K562 (cell line): Measurements from ENCODE around the gene ZNF428. TPM values are rescaled to one million over a fixed set of nuclear protein-coding genes. Genes with fewer than 3 reads are reported as not detected.
A peak's percentile ranks its signal among the peaks of the same experiment; 100 is the strongest.

ENCODE experiments used
- ATAC-seq: fragments of 200-7000 bp; cut with Tn5 transposase; 3 replicates; pipeline ENCODE4 v1.9.1; 2020; ENCODE audit warnings: moderate library complexity
- BruUV-seq: library from RNA; stranded (reverse); fragments of 400-500 nt; replicated peaks from 2 replicates; lab custom pipeline; 2021; lab: Mats Ljungman, UMichigan
- CTCF ChIA-PET: fragments of 300-600 bp; formaldehyde crosslinking; extraction: SDS; loops from one replicate; lab custom pipeline; 2021; ENCODE audit warnings: low intra/inter-chr PET ratio; lab: Yijun Ruan, JAX
- POLR2A ChIA-PET: fragments of 300-600, 350-650 bp; sonication (Branson Sonifier 250); formaldehyde crosslinking; extraction: SDS; loops from one replicate; lab custom pipeline; 2021; ENCODE audit warnings: antibody characterized with exemption, inconsistent platforms; lab: Yijun Ruan, JAX
- DNase-seq, 4 experiments: peaks; one replicate each; pipeline versions ENCODE4 v3.0.0 to v3.0.0-alpha.2; 2011 to 2018; ENCODE audit warnings: low spot score in 3 of 4, mixed read lengths in 3 of 4; ENCODE audit errors: extremely low read depth in 1 of 4
- FAIRE-seq: peaks from 2 replicates; lab custom pipeline; 2011; peaks lifted over from hg19 to GRCh38; lab: Jason Lieb, UNC
- H2AFZ ChIP-seq: 2 replicates; pipeline ENCODE4 v1.6.0; 2011; ENCODE audit warnings: low read depth, low read length, control low read depth, inconsistent platforms
- H3K27ac ChIP-seq: fragments of 200-600 bp; 3 replicates; pipeline ENCODE4 v1.8.0; 2011; ENCODE audit warnings: low read depth, mild to moderate bottlenecking, control low read depth, inconsistent platforms, low read length, moderate library complexity, mixed read lengths; ENCODE audit errors: extremely low read depth
- H3K27me3 ChIP-seq, 2 experiments: fragments of 300-600 bp in 1 of 2; 2 replicates in 1 of 2; 3 replicates in 1 of 2; pipeline versions ENCODE4 v1.6.0 to v1.8.0; 2011; ENCODE audit warnings: inconsistent platforms in 2 of 2, low read length in 2 of 2, mild to moderate bottlenecking in 1 of 2, mixed read lengths in 1 of 2, moderate library complexity in 1 of 2; ENCODE audit not compliant: control insufficient read depth in 2 of 2, insufficient read depth in 2 of 2
- H3K36me3 ChIP-seq: fragments of 300-600 bp; 3 replicates; pipeline ENCODE4 v1.8.0; 2011; ENCODE audit warnings: mild to moderate bottlenecking, low read length, inconsistent platforms; ENCODE audit not compliant: control insufficient read depth, insufficient read depth
- H3K4me1 ChIP-seq, 2 experiments: fragments of 200-600 bp in 1 of 2; replicated peaks in 1 of 2; 2 replicates in 1 of 2; 3 replicates in 1 of 2; pipeline versions ENCODE4 v1.5.1 to v1.8.0; 2011; ENCODE audit warnings: inconsistent platforms in 2 of 2, low read length in 2 of 2, mild to moderate bottlenecking in 1 of 2, mixed read lengths in 1 of 2, moderate library complexity in 1 of 2; ENCODE audit not compliant: control insufficient read depth in 2 of 2, insufficient read depth in 2 of 2
- H3K4me2 ChIP-seq: 2 replicates; pipeline ENCODE4 v1.6.1; 2011; ENCODE audit warnings: low read length, control low read depth, inconsistent platforms, mixed read lengths; ENCODE audit not compliant: insufficient read depth
- H3K4me3 ChIP-seq: fragments of 200-600 bp; sonication (generic), shearing (Covaris generic); 2 replicates; pipeline ENCODE4 v1.5.1; 2016; ENCODE audit warnings: control low read depth, inconsistent platforms
- H3K79me2 ChIP-seq: fragments of 200-600 bp; 3 replicates; pipeline ENCODE4 v1.8.0; 2011; ENCODE audit warnings: low read length, inconsistent platforms; ENCODE audit not compliant: control insufficient read depth, insufficient read depth
- H3K9ac ChIP-seq, 2 experiments: 2 replicates each; pipeline versions ENCODE4 v1.6.0 to v1.6.1; 2011; ENCODE audit warnings: low read depth in 2 of 2, low read length in 2 of 2, control low read depth in 1 of 2, inconsistent platforms in 1 of 2, mild to moderate bottlenecking in 1 of 2, mixed read lengths in 1 of 2; ENCODE audit not compliant: insufficient read depth in 1 of 2
- H3K9me1 ChIP-seq: one replicate; pipeline ENCODE4 v1.6.0; 2011; ENCODE audit warnings: inconsistent platforms, mild to moderate bottlenecking, low read length, moderate library complexity; ENCODE audit not compliant: control insufficient read depth, insufficient read depth
- H3K9me3 ChIP-seq: replicated peaks from 2 replicates; pipeline ENCODE4 v1.5.1; 2011; ENCODE audit warnings: low read depth, low read length, inconsistent platforms; ENCODE audit not compliant: control insufficient read depth, insufficient read depth
- H4K20me1 ChIP-seq: replicated peaks from 2 replicates; pipeline ENCODE4 v1.6.1; 2011; ENCODE audit warnings: low read length, inconsistent platforms, mixed read lengths; ENCODE audit not compliant: control insufficient read depth, insufficient read depth
- ARHGAP35 ChIP-seq: fragments of 450-650 bp; IDR thresholded peaks from 2 replicates; pipeline ENCODE4 v1.6.1; 2018; ENCODE audit not compliant: partially characterized antibody
- ARID3A ChIP-seq: IDR thresholded peaks from 2 replicates; pipeline ENCODE4 v1.6.1; 2012; ENCODE audit warnings: low read depth, low read length, improper control_type of control experiment, borderline replicate concordance
- ATF1 ChIP-seq, 2 experiments: fragments of 450-650 bp in 1 of 2; IDR thresholded peaks; 2 replicates each; pipeline ENCODE4 v1.6.1; 2016; ENCODE audit warnings: missing compliant biosample characterization in 1 of 2, missing genetic modification characterization in 1 of 2
- NR2F6 ChIP-seq: fragments of 450-650 bp; formaldehyde crosslinking; IDR thresholded peaks from 2 replicates; pipeline ENCODE4 v1.4.0; 2020; ENCODE audit warnings: mild to moderate bottlenecking
- PHF21A ChIP-seq: fragments of 450-650 bp; IDR thresholded peaks from 2 replicates; pipeline ENCODE4 v1.6.1; 2017; ENCODE audit warnings: low read depth, borderline replicate concordance
- TFAP4 ChIP-seq: sonication (generic); formaldehyde crosslinking; IDR thresholded peaks from 2 replicates; pipeline ENCODE4 v1.8.0; 2022; ENCODE audit warnings: missing genetic modification reagents, mild to moderate bottlenecking, moderate library complexity, borderline replicate concordance
- TSC22D4 ChIP-seq: fragments of 450-650 bp; IDR thresholded peaks from 2 replicates; pipeline ENCODE4 v1.6.1; 2016; ENCODE audit warnings: missing genetic modification characterization, missing biosample characterization, control low read depth
- ZNF133 ChIP-seq: fragments of 250-450 bp; sonication (Bioruptor Pico); IDR thresholded peaks from 2 replicates; pipeline ENCODE4 v1.4.0; 2020; ENCODE audit warnings: mild to moderate bottlenecking
- ZNF224 ChIP-seq: sonication (generic); formaldehyde crosslinking; IDR thresholded peaks from 2 replicates; pipeline ENCODE4 v1.8.0; 2022; ENCODE audit warnings: mild to moderate bottlenecking, missing genetic modification reagents
- ZNF3 ChIP-seq: fragments of 250-450 bp; sonication (Bioruptor Pico); IDR thresholded peaks from 2 replicates; pipeline ENCODE4 v1.5.0; 2021; ENCODE audit warnings: mild to moderate bottlenecking, moderate library complexity
- ZNF76 ChIP-seq: fragments of 250-450 bp; sonication (Bioruptor Pico); IDR thresholded peaks from 2 replicates; pipeline ENCODE4 v1.4.0; 2020; ENCODE audit warnings: mild to moderate bottlenecking, moderate library complexity, borderline replicate concordance
- WGBS: fragments of 100-300 bp; shearing (Covaris generic); methylation state at CpG from one replicate; pipeline ENCODE4 v1.1.6; 2016; ENCODE audit warnings: low coverage, mixed read lengths; ENCODE audit not compliant: insufficient coverage; ENCODE audit errors: missing lambda C conversion rate; 5-methylcytosine and 5-hydroxymethylcytosine counted together
- in situ Hi-C: fragments of 300-500 bp; cut with MboI; formaldehyde crosslinking; loops from 4 replicates; pipeline ENCODE4 v1.15.0; 2018; ENCODE audit warnings: inconsistent platforms, mixed read lengths
- intact Hi-C: fragments of 100-400 bp; cut with micrococcal nuclease; formaldehyde crosslinking; loops from 2 replicates; pipeline ENCODE4 v1.14.2; 2022
- polyA plus RNA-seq, 8 experiments: library from polyadenylated mRNA; depleted of rRNA in 4 of 8; stranded (reverse) in 5 of 8; unstranded in 3 of 8; fragments of >200 nt; fragmentation: Nextera tagmentation in 2 of 8; fragmentation: Illumina TruSeq in 1 of 8; extraction: Ambion mirVana in 2 of 8; extraction: Trizol in 1 of 8; gene quantifications; 2 replicates each; pipeline versions ENCODE4 v1.2.1 to v1.2.3, GENCODE V29; 2011 to 2014; ENCODE audit warnings: inconsistent platforms in 1 of 8, missing spikeins in 1 of 8
- total RNA-seq, 7 experiments: library from RNA; depleted of rRNA in 6 of 7; stranded (reverse); fragments of >200 nt in 6 of 7; fragmentation: Illumina TruSeq in 2 of 7; extraction: Trizol in 2 of 7; gene quantifications; 2 replicates each; pipeline versions ENCODE4 v1.2.1 to v1.2.3, GENCODE V29; 2011 to 2021; ENCODE audit warnings: low replicate concordance in 1 of 7

The ZNF428 gene
- total and polyA plus RNA-seq, 9 of the 15 experiments (the other 6 are each of a cell fraction or from before 2014, with no cell fraction given): 0.15 to 85.7 (median 15.9) TPM

- TF ChIP-seq ARID3A (no peak), ZNF3 (CRISPR knock-in tag) (no peak), ATF1 (CRISPR knock-in tag; IDR thresholded peaks at IDR 0.05) (no peak), ATF1 (tag; IDR thresholded peaks at IDR 0.05) (no peak), ZNF224 (CRISPR knock-in tag) (no peak)
Measured at GRCh38 chr19:43569657-43570056, 49.8 kb downstream of the ZNF428 start (continued).

- DNase-seq: no peak
- no peak overlapping the region for H3K4me3 ChIP-seq
- no peaks in the 10 kb centered on the region for H3K79me2 ChIP-seq
- in situ Hi-C loops: no loop called here
- ChIA-PET POLR2A (interaction anchor here (0.9 kb wide), 1 partner anchor 9 kb away, joined by 4 read pairs; no protein-coding TSS in a partner anchor), CTCF (no interaction called here)
- H3K27me3 ChIP-seq: no peaks in the 10 kb centered on the region
- no peak overlapping the region for H2AFZ ChIP-seq
- H3K27ac ChIP-seq: no peak overlapping the region
- BruUV-seq: no TSS peak
- no peaks in the 10 kb centered on the region; the same call in 1 of the 2 replicates for H4K20me1 ChIP-seq
- peaks cover 3 to 4% of the 10 kb centered on the region in 2 experiments; a peak in 4 of 5 replicates for H3K4me1 ChIP-seq
- H3K4me2 ChIP-seq: no peak overlapping the region
- WGBS: 84% methylated on average over 9 of the region's 9 CpGs
- no peak for ATAC-seq
- H3K9me3 ChIP-seq: no peaks in the 10 kb centered on the region
- peak overlapping the region in 1 of 2 experiments; percentile 48; a peak in 1 of 4 replicates for H3K9ac ChIP-seq
- H3K36me3 ChIP-seq: peaks cover 33% of the 10 kb centered on the region; the same call in 2 of the 3 replicates
- no peak for FAIRE-seq
- intact Hi-C loops: no loop called here
- TF ChIP-seq ARHGAP35 (no peak), TFAP4 (no peak), ZNF133 (CRISPR knock-in tag) (no peak), ZNF76 (CRISPR knock-in tag) (no peak), NR2F6 (no peak), TSC22D4 (tag) (no peak), PHF21A (no peak)
- H3K9me1 ChIP-seq: no peaks in the 10 kb centered on the region
Measured at GRCh38 chr19:43564800-43565199, 54.6 kb downstream of the ZNF428 start.
